ENCODE measurements around the gene TOR1B. TPM values are rescaled to one million over a fixed set of nuclear protein-coding genes. Genes with fewer than 3 reads are reported as not detected.

Gene TOR1B
- total and polyA plus RNA-seq, 3 donors from 2014 or later, result 29.4 to 54.7 (median 30.8) TPM

GRCh38 chr9:129810788-129811187 is 7.8 kb downstream of the TOR1B start:
- intact Hi-C loops (cut with DNase I; ENCODE audit: low total_unique reads), result no loop called here
- H3K36me3 ChIP-seq (ENCODE audit: low read depth, missing control alignments), result no peaks in the 10 kb centered on the region
- TF ChIP-seq POLR2A (IDR thresholded peaks at IDR 0.05), result no peak
- no peak for TF ChIP-seq CTCF (IDR thresholded peaks at IDR 0.05)
- H3K27ac ChIP-seq, result no peak overlapping the region
- 81 to 82% methylated on average over 6 of the region's 6 CpGs for WGBS, 2 donors
- no peaks in the 10 kb centered on the region for H3K27me3 ChIP-seq
- H3K4me1 ChIP-seq, result no peaks in the 10 kb centered on the region
- H3K4me3 ChIP-seq, result no peak overlapping the region
- DNase-seq, result no peak
- H3K9me3 ChIP-seq, result no peaks in the 10 kb centered on the region

DNA sequence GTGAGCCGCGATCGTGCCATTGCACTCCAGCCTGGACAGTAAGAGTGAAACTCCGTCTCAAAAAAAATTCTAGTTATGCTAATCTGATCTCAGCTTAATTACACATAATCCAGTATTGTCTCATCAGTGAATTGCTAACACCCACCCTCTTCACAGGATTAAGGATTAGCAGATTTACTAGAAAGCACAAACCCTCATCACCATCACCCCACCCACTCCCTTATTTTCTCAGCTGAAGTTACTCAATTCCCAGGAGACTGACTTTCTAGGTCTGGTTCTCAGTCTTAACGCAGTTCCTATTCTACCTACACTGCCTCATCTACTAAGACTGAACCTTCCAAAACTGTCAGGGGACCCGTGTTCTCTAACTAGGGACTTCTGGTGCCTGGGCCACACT is 9.0 kb downstream of the TOR1B start:
- TF ChIP-seq CTCF (IDR thresholded peaks at IDR 0.05), result no peak
- no peak for TF ChIP-seq POLR2A (IDR thresholded peaks at IDR 0.05)
- H3K4me1 ChIP-seq, result no peaks in the 10 kb centered on the region
- no peaks in the 10 kb centered on the region for H3K27me3 ChIP-seq
- H3K27ac ChIP-seq, result no peak overlapping the region
- H3K36me3 ChIP-seq (ENCODE audit: low read depth, missing control alignments), result no peaks in the 10 kb centered on the region
- no peak for DNase-seq
- no peaks in the 10 kb centered on the region for H3K9me3 ChIP-seq
- H3K4me3 ChIP-seq, result no peak overlapping the region
- intact Hi-C loops (cut with DNase I; ENCODE audit: low total_unique reads), result no loop called here
- 88 to 92% methylated on average over 6 of the region's 6 CpGs for WGBS, 2 donors

DNA sequence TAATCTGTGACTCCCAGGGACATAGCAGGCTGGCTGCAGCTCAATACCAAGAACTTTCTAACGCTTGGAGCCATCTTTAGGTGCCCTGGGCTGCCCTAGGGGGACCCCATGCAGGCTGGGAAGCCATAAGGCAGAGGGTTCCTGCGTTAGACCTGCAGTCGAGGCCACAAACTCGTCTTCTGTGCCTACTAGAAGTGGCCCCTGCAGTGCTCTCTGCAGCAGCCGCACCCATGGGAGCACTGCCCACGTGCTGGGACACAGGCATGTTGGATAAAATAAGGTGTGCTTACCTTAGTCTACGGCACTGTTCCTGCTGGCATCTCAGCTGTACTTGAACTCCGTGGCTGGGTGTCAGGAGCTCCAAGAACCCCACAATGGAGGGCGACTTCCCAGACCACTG is 9.4 kb downstream of the TOR1B start:
- Histone ChIP-seq H3K4me1 (no peaks in the 10 kb centered on the region), H3K27ac (no peak overlapping the region), H3K27me3 (no peaks in the 10 kb centered on the region), H3K36me3 (ENCODE audit: low read depth, missing control alignments) (no peaks in the 10 kb centered on the region), H3K9me3 (no peaks in the 10 kb centered on the region), H3K4me3 (no peak overlapping the region)
- intact Hi-C loops (cut with DNase I; ENCODE audit: low total_unique reads), result no loop called here
- WGBS, 2 donors, result 89 to 97% methylated on average over 7 to 9 of the region's 9 CpGs
- no peak for DNase-seq
- TF ChIP-seq POLR2A (IDR thresholded peaks at IDR 0.05), result no peak
- TF ChIP-seq CTCF (IDR thresholded peaks at IDR 0.05), result no peak

- 86 to 89% methylated on average over 9 of the region's 9 CpGs for WGBS, 2 donors
- Histone ChIP-seq H3K27ac (no peak overlapping the region), H3K9me3 (no peaks in the 10 kb centered on the region), H3K36me3 (ENCODE audit: low read depth, missing control alignments) (no peaks in the 10 kb centered on the region), H3K4me3 (no peak overlapping the region), H3K4me1 (no peaks in the 10 kb centered on the region), H3K27me3 (no peaks in the 10 kb centered on the region)
- no peak for DNase-seq
- intact Hi-C loops (cut with DNase I; ENCODE audit: low total_unique reads), result no loop called here
- TF ChIP-seq CTCF (IDR thresholded peaks at IDR 0.05) (no peak), POLR2A (IDR thresholded peaks at IDR 0.05) (no peak)
These were observed 10.7 kb downstream of the TOR1B start for GRCh38 chr9:129813661-129814060.

DNA sequence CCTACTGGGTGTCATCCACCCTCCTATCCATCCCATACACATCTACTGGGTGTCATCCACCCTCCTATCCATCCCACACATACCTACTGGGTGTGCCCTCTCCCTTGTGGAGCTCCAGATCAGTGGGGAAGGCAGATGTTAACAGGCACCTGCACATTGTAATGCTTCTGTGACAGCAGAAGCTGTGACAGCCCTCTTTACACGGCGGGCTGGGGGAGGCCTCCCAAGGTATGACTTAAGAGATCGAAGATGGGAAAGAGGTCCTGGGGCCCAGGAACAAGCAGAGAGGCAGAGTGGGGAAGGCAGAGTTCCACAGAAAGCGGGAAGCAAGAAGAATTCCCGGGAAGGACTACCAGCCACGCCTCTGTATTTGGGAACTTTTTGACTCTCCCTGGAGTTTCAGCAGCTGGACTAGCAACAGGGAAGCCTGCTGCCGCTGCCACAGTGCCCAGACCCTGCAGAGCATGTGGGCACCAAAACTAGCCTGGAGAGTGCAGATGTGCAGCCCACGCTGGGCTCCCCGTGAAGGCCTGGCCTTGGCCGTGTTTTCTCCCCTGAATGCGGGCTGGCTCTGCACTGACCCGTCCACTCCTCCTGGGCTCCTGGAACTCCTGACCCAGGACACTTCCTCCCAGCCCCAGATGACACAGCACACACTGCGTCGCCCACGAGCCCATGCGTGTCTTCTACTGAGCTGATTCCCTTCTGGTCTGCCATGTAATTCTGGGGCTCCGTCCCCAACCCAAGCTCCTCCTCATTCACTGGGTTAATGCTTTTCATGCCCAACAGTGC is 11.6 kb downstream of the TOR1B start:
- Histone ChIP-seq H3K27ac (no peak overlapping the region), H3K9me3 (no peaks in the 10 kb centered on the region), H3K27me3 (no peaks in the 10 kb centered on the region), H3K4me3 (no peak overlapping the region), H3K36me3 (ENCODE audit: low read depth, missing control alignments) (no peaks in the 10 kb centered on the region), H3K4me1 (no peaks in the 10 kb centered on the region)
- no peak for TF ChIP-seq CTCF (IDR thresholded peaks at IDR 0.05)
- no peak for TF ChIP-seq POLR2A (IDR thresholded peaks at IDR 0.05)
- intact Hi-C loops (cut with DNase I; ENCODE audit: low total_unique reads), result no loop called here
- DNase-seq, result no peak
- 82 to 90% methylated on average over 7 to 17 of the region's 17 CpGs for WGBS, 2 donors
